HepG2 (cell line): ENCODE results near the gene RBM12. TPM values are rescaled to one million over a fixed set of nuclear protein-coding genes. Genes with fewer than 3 reads are reported as not detected.
A peak's percentile ranks its signal among the peaks of the same experiment; 100 is the strongest.

Source experiments
- DBP ChIP-seq: sonication (generic); formaldehyde crosslinking; IDR thresholded peaks from 2 replicates; pipeline ENCODE4 v1.4.0; 2020; ENCODE audit warnings: missing genetic modification reagents; ENCODE audit errors: not compliant biosample characterization
- FOXK2 ChIP-seq: fragments of 450-650 bp; IDR thresholded peaks from 2 replicates; pipeline ENCODE4 v1.6.1; 2016
- MED8 ChIP-seq: sonication (generic); formaldehyde crosslinking; IDR thresholded peaks from 2 replicates; pipeline ENCODE4 v1.8.1; 2023; ENCODE audit warnings: mild to moderate bottlenecking, missing genetic modification reagents; ENCODE audit not compliant: insufficient replicate concordance
- POLR2G ChIP-seq: fragments of 200-400 bp; formaldehyde crosslinking; IDR thresholded peaks from 2 replicates; pipeline ENCODE4 v1.6.1; 2018; ENCODE audit warnings: mild to moderate bottlenecking, low read depth, low read length, moderate library complexity
- PRMT3 ChIP-seq: sonication (generic); formaldehyde crosslinking; IDR thresholded peaks from 2 replicates; pipeline ENCODE4 v1.8.1; 2022; ENCODE audit warnings: low read depth, mild to moderate bottlenecking, moderate library complexity, missing genetic modification reagents, borderline replicate concordance
- SRY ChIP-seq: sonication (generic); formaldehyde crosslinking; IDR thresholded peaks from 2 replicates; pipeline ENCODE4 v1.8.0; 2022; ENCODE audit warnings: mild to moderate bottlenecking, missing genetic modification reagents
- TCF7 ChIP-seq: sonication (generic); IDR thresholded peaks from 2 replicates; pipeline ENCODE4 v1.6.1; 2016; ENCODE audit warnings: antibody characterized with exemption, low read depth
- TEAD3 ChIP-seq: optimal IDR thresholded peaks from 2 replicates; pipeline ENCODE3; 2016; ENCODE audit warnings: borderline replicate concordance
- TRIM24 ChIP-seq: sonication (generic); formaldehyde crosslinking; IDR thresholded peaks from 2 replicates; pipeline ENCODE4 v1.8.0; 2022; ENCODE audit warnings: mild to moderate bottlenecking, missing genetic modification reagents
- TSC22D2 ChIP-seq: sonication (generic); formaldehyde crosslinking; IDR thresholded peaks from 2 replicates; pipeline ENCODE4 v1.5.1; 2020; ENCODE audit warnings: missing genetic modification reagents, mild to moderate bottlenecking, borderline replicate concordance
- WIZ ChIP-seq: sonication (generic); formaldehyde crosslinking; IDR thresholded peaks from 2 replicates; pipeline ENCODE4 v1.5.1; 2020; ENCODE audit warnings: mild to moderate bottlenecking, missing genetic modification reagents
- ZFP36L2 ChIP-seq: sonication (generic); formaldehyde crosslinking; IDR thresholded peaks from 2 replicates; pipeline ENCODE4 v1.4.0; 2020; ENCODE audit warnings: missing genetic modification reagents
- ZFP82 ChIP-seq: sonication (generic); formaldehyde crosslinking; IDR thresholded peaks from 2 replicates; pipeline ENCODE4 v1.5.1; 2020; ENCODE audit warnings: mild to moderate bottlenecking, missing genetic modification reagents, borderline replicate concordance
- ZFP90 ChIP-seq: sonication (generic); formaldehyde crosslinking; IDR thresholded peaks from 2 replicates; pipeline ENCODE4 v1.8.0; 2022; ENCODE audit warnings: missing genetic modification reagents, mild to moderate bottlenecking, inconsistent platforms, borderline replicate concordance
- ZKSCAN5 ChIP-seq: sonication (generic); formaldehyde crosslinking; IDR thresholded peaks from 2 replicates; pipeline ENCODE4 v1.5.1; 2020; ENCODE audit warnings: mild to moderate bottlenecking, missing genetic modification reagents
- ZNF256 ChIP-seq: sonication (generic); formaldehyde crosslinking; conservative IDR thresholded peaks from 2 replicates; pipeline ENCODE4 v1.4.0; 2020; ENCODE audit warnings: missing genetic modification reagents
- ZNF3 ChIP-seq: IDR thresholded peaks from 2 replicates; pipeline ENCODE4 v1.7.0; 2017; ENCODE audit warnings: inconsistent platforms
- ZNF337 ChIP-seq: sonication (generic); formaldehyde crosslinking; IDR thresholded peaks from 2 replicates; pipeline ENCODE4 v1.5.1; 2020; ENCODE audit warnings: missing genetic modification reagents, low read depth, mild to moderate bottlenecking, borderline replicate concordance
- ZNF614 ChIP-seq: IDR thresholded peaks from 2 replicates; pipeline ENCODE4 v1.6.1; 2018; ENCODE audit warnings: missing biosample characterization, missing genetic modification reagents, inconsistent platforms, borderline replicate concordance
- ZNF616 ChIP-seq: sonication (generic); formaldehyde crosslinking; IDR thresholded peaks from 2 replicates; pipeline ENCODE4 v1.5.0; 2020; ENCODE audit warnings: low read depth, mild to moderate bottlenecking, missing genetic modification reagents
- ZNF7 ChIP-seq: IDR thresholded peaks from 2 replicates; pipeline ENCODE4 v1.6.1; 2016; ENCODE audit warnings: missing biosample characterization, missing genetic modification reagents
- ZNF720 ChIP-seq: sonication (generic); formaldehyde crosslinking; IDR thresholded peaks from 2 replicates; pipeline ENCODE4 v1.4.0; 2020; ENCODE audit warnings: missing genetic modification reagents
- ZNF839 ChIP-seq: sonication (generic); formaldehyde crosslinking; IDR thresholded peaks from 2 replicates; pipeline ENCODE4 v1.4.0; 2020; ENCODE audit warnings: missing genetic modification reagents, mild to moderate bottlenecking, borderline replicate concordance
- ZNF850 ChIP-seq: sonication (generic); formaldehyde crosslinking; conservative IDR thresholded peaks from 2 replicates; pipeline ENCODE4 v1.9.0; 2021; ENCODE audit warnings: mild to moderate bottlenecking, missing genetic modification reagents
- polyA plus RNA-seq, 8 experiments: library from polyadenylated mRNA; depleted of rRNA in 3 of 8; stranded (reverse) in 7 of 8; unstranded in 1 of 8; fragments of >200 nt; fragmentation: Illumina TruSeq in 4 of 8; extraction: Trizol in 4 of 8; gene quantifications; 2 replicates each; pipeline versions ENCODE4 v1.2.1 to v1.2.3, GENCODE V29; 2011 to 2016; ENCODE audit warnings: low read depth in 4 of 8, missing spikeins in 1 of 8, mixed read lengths in 1 of 8; ENCODE audit not compliant: insufficient read depth in 1 of 8
- total RNA-seq, 5 experiments: library from RNA; depleted of rRNA; stranded (reverse); fragments of >200 nt; fragmentation: Illumina TruSeq; extraction: Trizol; gene quantifications; 2 replicates each; pipeline ENCODE4 v1.2.3, GENCODE V29; 2016; ENCODE audit warnings: low read depth in 1 of 5
- TF ChIP-seq, protein P1 (sequence below): sonication (generic); formaldehyde crosslinking; IDR thresholded peaks from 2 replicates; pipeline ENCODE4 v1.5.0; 2020; ENCODE audit warnings: missing genetic modification reagents
- TF ChIP-seq, protein P2 (sequence below): fragments of 450-650 bp; IDR thresholded peaks from 2 replicates; pipeline ENCODE4 v1.6.1; 2017; ENCODE audit warnings: mild to moderate bottlenecking

Gene RBM12
- total and polyA plus RNA-seq, 2 of the 13 experiments (the other 11 are each of a cell fraction or from before 2014, with no cell fraction given), result 97.9 to 104 TPM

DNA sequence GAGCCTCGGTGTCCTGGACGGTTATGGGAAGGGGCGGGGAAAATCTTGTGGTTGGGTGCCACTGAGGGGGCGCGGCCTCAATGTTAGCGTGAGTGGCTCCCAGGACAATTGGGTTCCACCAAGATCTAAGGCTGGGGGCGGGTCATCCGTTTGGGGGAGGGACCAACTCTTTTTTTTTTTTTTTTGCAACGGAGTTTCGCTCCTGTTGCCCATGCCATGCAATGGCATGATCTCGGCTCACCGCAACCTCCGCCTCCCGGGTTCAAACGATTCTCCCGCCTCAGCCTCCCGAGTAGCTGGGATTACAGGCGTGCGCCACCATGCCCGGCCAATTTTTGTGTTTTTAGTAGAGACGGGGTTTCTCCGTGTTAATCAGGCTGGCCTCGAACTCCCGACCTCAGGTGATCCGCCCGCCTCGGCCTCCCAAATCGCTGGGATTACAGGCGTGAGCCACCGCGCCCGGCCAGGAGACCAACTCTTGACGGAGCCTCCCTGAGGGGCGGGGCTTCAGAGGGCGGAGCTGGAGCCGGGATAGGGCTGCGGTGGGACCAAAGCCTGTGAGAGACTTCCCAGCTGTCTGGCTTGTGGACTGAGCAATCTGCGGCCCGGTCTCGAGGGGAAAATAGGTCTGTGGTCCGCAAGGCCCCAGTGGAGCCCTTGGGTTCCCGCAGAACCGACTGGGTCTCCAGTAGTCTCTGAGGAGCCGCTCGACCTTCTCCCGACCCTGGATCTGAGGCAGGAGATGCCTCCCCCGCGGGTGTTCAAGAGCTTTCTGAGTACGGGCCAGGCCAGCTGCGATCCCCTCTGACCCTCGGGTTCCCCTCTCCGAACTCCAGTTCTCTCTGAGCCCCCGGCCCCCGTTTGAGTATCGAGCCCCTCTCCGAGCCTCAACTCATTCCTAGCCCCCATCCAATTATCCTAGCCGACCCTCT, 48.0 kb downstream of the RBM12 start (continued):
- TF ChIP-seq DBP (CRISPR knock-in tag) (peak; percentile 4), ZFP90 (peak; percentile 27; the same call in 1 of the 2 replicates), ZKSCAN5 (CRISPR knock-in tag) (no peak), MED8 (CRISPR knock-in tag) (no peak), ZNF839 (CRISPR knock-in tag) (peak; percentile 38; the same call in 1 of the 2 replicates), POLR2G (peak; percentile 87), TEAD3 (CRISPR knock-in tag) (peak; percentile 82), TSC22D2 (CRISPR knock-in tag) (no peak), ZNF3 (peak; percentile 77; the same call in 1 of the 2 replicates), ZFP36L2 (no peak), TCF7 (peak; percentile 38), SRY (CRISPR knock-in tag) (0 out of 2 replicates have a peak, but pooled peaks have one; percentile 61), PRMT3 (0 out of 2 replicates have a peak, but pooled peaks have one; percentile 8), TRIM24 (CRISPR knock-in tag) (peak; percentile 78), ZNF256 (CRISPR knock-in tag) (no peak), ZNF614 (peak; percentile 90; the same call in 1 of the 2 replicates), ZFP82 (peak; percentile 57; the same call in 1 of the 2 replicates), ZNF616 (CRISPR knock-in tag) (peak; percentile 91; the same call in 1 of the 2 replicates), ZNF337 (CRISPR knock-in tag) (no peak), ZNF7 (0 out of 2 replicates have a peak, but pooled peaks have one; percentile 4), WIZ (CRISPR knock-in tag) (no peak; the same call in none of the 2 replicates), ZNF720 (CRISPR knock-in tag) (no peak), ZNF850 (CRISPR knock-in tag) (no peak; the same call in 1 of the 2 replicates), FOXK2 (peak; percentile 50; the same call in 1 of the 2 replicates)
- TF ChIP-seq, protein P1, sequence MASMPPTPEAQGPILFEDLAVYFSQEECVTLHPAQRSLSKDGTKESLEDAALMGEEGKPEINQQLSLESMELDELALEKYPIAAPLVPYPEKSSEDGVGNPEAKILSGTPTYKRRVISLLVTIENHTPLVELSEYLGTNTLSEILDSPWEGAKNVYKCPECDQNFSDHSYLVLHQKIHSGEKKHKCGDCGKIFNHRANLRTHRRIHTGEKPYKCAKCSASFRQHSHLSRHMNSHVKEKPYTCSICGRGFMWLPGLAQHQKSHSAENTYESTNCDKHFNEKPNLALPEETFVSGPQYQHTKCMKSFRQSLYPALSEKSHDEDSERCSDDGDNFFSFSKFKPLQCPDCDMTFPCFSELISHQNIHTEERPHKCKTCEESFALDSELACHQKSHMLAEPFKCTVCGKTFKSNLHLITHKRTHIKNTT (CRISPR knock-in tag), result 0 out of 2 replicates have a peak, but pooled peaks have one; percentile 79
- TF ChIP-seq, protein P2, sequence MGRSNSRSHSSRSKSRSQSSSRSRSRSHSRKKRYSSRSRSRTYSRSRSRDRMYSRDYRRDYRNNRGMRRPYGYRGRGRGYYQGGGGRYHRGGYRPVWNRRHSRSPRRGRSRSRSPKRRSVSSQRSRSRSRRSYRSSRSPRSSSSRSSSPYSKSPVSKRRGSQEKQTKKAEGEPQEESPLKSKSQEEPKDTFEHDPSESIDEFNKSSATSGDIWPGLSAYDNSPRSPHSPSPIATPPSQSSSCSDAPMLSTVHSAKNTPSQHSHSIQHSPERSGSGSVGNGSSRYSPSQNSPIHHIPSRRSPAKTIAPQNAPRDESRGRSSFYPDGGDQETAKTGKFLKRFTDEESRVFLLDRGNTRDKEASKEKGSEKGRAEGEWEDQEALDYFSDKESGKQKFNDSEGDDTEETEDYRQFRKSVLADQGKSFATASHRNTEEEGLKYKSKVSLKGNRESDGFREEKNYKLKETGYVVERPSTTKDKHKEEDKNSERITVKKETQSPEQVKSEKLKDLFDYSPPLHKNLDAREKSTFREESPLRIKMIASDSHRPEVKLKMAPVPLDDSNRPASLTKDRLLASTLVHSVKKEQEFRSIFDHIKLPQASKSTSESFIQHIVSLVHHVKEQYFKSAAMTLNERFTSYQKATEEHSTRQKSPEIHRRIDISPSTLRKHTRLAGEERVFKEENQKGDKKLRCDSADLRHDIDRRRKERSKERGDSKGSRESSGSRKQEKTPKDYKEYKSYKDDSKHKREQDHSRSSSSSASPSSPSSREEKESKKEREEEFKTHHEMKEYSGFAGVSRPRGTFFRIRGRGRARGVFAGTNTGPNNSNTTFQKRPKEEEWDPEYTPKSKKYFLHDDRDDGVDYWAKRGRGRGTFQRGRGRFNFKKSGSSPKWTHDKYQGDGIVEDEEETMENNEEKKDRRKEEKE, result no peak
